Measurements from ENCODE around the gene NTM.

- TF ChIP-seq CTCF (IDR thresholded peaks at IDR 0.05; ENCODE audit: low read depth, low read length) (no peak), EZH2phosphoT487 (IDR thresholded peaks at IDR 0.05; ENCODE audit: low read depth) (no peak)
Measured at GRCh38 chr11:131642756-131643531, 272.5 kb downstream of the NTM start.

Measured in OCI-LY3 (cell line).